GM21576 (cell line): ENCODE results near the gene MED17.
"Not testable (repeated sequence)": the region's sequence is repeated elsewhere in the genome, so short reads cannot be mapped to it uniquely, and the experiment has no call there.

Experiments
- ATAC-seq: cut with Tn5 transposase; IDR thresholded peaks from one replicate; pipeline ENCODE4 v1.9.1; 2021; ENCODE audit warnings: mild to moderate bottlenecking, moderate library complexity; ENCODE audit not compliant: unreplicated experiment

The MED17 gene, protein sequence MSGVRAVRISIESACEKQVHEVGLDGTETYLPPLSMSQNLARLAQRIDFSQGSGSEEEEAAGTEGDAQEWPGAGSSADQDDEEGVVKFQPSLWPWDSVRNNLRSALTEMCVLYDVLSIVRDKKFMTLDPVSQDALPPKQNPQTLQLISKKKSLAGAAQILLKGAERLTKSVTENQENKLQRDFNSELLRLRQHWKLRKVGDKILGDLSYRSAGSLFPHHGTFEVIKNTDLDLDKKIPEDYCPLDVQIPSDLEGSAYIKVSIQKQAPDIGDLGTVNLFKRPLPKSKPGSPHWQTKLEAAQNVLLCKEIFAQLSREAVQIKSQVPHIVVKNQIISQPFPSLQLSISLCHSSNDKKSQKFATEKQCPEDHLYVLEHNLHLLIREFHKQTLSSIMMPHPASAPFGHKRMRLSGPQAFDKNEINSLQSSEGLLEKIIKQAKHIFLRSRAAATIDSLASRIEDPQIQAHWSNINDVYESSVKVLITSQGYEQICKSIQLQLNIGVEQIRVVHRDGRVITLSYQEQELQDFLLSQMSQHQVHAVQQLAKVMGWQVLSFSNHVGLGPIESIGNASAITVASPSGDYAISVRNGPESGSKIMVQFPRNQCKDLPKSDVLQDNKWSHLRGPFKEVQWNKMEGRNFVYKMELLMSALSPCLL

DNA sequence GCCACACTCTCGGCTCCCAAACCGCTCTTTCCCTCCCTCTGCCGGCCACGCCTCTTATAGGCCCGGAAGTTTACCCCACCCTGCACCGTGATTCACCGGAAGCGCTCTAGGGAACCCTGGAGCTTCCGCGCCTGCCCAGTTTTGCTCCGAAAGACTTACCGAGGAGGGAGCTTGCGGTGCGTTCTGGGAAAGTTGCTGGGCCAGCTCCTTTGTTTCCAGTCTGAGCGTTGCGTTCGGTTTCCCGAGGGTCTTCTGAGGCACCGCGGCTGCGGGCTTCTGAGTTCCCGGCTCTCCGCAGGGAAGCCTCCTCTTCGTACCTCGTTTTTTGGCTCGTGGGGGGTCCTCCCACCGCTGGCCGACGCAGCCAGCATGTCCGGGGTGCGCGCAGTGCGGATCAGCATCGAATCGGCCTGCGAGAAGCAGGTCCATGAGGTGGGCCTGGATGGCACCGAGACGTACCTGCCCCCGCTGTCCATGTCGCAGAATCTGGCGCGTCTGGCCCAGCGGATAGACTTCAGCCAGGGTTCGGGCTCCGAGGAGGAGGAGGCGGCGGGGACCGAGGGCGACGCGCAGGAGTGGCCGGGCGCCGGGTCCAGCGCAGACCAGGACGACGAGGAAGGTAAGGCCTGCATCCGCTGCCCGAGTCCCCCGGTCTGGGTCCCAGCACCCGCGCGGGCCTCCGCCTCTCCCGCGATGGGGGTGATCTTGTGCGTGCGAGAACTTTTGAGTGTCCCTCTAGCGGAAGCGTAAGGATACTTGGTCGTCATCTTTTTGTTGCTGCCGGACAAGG lies at the start of gene MED17:
MED17 (plus strand) TSS at position 138 of the 790 bp plus-strand sequence; CDS start at position 370, 232 bp downstream.
- ATAC-seq = peak; percentile 97

DNA sequence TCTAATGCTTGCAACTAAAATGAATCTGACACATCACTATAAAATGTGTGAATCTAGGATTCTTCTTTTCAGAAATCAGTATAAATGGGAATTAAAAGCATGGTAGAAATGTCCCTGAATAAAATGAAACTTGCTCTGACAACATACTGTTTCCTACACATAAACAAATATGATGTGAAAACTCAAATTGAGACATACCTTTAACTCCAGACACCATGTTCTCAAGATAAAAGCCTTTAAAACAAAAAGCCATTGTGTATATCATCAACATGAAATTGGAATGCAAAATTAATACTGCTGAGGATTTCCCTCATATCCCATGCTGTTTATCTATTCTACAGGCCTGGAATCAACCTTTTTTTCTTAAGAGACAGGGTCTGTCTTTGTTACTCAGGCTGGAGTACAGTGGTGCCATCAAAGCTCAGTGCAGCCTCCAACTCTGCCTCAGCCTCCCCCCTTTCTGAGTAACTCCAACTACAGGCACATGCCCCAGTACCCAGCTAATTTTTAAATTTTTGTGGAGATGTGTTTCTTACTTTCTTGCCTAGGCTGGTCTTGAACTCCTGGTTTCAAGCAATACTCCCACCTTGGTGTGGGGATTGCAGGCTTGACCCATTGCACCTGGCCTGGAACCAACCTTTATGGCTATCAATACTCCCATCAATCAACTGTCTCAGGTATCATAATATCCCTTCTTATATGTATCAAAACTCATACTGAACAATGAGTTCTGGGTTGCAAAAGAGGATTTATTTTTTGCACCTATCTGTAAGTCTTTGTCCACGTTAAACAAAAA lies 49.5 kb upstream of the MED17 start:
- no peak for ATAC-seq

DNA sequence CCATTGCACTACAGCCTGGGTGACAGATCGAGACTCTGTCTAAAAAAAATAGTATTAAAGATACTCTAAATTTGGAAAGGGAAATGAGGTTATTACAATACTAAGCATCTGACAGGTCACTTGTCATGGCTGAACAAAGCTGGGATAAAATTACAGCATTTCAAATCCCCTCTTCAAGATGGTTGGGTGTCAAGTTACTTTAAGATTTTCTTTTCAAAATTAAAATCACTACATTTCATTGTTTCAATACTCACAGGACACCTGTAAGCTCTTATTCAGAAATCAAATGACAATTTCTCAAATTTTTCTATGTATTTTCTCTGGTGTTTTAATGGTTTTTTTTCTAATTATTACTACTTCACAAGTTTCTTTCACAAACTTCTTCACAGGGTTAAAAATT lies 48.5 kb upstream of the MED17 start:
- no peak for ATAC-seq

DNA sequence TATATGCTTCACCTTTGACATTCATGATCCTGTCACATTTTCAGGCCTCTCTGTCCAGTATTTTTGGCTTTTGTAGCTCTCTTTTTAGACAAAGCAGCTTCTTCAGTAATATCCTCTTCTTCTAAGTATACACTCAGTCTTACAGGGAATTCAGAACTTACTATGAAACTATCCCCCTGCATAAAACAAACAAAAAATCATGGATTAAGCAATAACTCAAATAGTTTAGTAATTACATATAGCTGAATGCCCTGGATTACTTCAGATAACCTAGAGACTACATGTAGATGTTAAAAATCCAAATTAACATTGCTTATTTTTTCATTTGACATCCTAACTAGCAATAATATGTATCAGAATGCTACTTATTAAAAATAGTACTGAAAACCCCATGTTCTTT lies 48.0 kb upstream of the MED17 start:
- no peak for ATAC-seq

DNA sequence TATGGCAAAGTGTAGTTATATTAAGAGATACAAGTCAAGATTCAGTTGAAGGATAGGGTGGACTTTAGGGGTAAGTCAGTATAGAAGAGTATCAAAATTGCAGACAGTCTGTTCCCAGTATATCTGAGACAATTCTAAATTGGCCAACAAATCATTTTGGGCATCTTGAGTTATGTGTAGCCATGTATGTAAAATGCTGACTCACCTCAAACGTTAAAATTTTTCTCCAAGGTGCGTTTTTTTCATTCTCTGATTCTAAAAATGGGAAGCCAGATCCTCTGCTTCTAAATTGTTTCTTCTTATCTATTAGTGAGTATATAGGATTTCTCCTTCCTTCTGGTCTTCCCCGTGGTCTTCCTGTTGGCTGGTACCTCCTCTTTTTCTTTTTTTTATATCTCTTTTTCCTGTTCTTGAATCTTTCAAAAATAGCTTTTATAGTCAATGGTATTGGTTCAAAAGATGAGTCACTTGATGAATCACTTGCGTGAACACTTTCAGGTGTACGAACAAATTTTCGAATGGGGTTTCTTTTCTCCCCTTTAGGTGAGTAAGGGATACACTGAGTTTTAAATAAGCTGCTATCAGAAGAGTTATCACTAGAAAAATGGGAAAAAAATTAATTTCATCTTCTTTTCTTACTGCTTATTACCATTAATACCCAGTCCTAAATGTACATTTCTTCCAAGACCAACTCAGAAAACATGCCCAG lies 46.0 kb upstream of the MED17 start:
- ATAC-seq = no peak

DNA sequence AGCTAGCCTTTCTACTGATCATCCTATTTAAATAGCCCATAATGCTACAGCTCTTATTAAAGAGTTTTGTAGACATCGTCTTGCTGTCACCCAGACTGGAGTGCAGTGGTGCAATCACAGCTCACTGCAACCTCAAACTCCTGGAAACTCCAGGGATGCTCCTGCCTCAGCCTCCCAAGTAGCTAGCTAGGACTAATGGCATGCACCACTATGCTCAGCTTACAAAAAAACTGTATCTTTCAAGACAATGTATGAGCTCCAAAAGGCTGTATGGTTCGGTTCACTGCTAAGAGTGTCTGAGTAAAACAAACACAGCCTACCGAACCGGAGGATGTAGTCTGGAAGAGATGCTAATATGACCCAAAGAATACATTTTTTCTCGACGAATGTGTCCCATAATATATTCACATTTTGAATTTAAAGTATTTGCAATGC lies 45.4 kb upstream of the MED17 start:
- no peak for ATAC-seq

DNA sequence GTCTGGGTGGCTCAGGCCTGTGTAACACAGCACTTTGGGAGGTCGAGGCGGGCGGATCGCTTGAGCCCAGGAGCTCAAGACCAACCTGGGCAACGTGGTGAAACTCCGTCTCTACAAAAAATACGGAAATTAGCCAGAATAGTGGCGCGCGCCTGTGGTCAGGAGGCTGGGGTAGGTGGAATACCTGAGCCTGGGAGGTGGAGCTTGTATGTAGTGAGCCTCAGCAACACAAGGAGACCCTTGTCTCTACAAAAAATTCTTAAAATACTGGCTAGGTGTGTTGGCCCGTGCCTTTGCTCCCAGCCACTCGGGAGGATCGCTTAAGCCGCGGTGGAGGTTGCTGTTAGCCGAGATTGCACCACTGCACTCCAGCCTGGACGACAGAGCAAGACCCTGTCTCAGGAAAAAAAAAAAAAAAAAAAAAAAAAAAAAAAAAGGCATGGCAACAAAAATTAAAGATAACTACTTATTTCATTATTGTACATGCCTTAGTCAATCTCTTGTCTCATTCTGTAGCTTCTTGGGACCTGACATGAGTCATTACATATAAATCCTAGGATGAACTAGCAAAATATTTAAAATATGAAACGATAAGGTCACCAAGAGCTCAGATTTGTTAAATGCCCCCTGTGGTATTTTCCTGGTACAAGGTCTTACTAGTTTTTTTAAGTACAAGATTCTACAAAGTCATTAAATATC lies 43.9 kb upstream of the MED17 start:
- no peak for ATAC-seq

DNA sequence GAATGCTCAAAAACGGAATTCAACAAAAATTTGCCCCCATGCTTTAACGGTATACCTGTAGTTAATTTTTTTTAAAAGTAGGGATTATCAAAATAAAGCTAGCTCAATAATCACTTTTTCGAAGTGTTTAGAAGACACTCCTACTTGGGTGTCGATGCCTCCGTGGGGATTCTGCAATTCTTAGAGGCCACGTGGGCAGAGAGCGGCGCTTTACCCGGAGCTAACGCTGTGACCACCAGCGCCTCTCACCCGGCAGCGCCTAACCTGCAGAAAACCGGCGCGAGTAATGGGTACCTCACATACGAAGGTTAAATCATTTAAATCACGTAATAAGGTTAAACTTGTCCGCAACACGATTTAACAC lies 43.4 kb upstream of the MED17 start:
- peak; percentile 28 for ATAC-seq

DNA sequence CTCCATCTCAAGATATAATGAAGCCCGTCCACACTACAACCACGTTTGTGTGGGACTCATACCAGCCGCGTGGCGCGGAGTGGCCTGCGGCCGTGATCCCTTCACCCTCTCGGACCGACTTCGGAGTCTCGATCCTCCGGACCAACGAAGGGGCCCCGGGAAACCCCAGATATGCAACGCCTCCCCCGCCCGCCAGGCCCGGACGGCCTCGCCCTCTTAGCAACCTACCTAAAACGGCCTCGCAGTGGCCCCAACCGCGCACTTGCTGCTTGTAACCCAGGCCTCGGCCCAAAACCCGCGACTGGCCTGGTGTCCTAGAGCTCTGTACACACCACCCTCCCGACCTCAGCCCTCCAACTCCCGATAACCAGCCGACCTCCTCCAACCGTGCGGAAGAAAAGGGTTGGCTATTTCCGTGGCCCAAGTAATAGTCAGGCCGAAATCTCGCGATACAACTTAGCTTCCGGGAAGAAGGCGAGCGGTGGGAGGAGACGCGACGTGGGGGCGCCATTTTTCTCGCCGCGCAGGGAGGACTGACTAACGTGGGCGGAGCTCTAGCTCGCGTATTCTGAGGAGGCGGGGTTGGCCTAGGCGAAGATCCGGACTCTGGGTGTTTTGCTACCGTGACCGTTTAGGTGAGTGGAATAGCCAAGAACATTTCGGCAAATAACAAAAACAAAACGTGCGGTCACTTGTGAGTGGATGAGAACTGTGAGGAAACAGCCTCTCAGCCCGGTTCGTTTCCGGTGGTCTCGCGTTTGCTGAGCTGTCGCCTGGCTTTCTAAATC lies 42.8 kb upstream of the MED17 start, which contains the start of the genes C11orf54 and TAF1D:
C11orf54 (plus strand) TSS at position 579 of the 788 bp plus-strand sequence. CDS start 5,722 bp downstream, outside the sequence.
TAF1D (minus strand) TSS at position 402 of the 788 bp plus-strand sequence. CDS start 2,191 bp downstream, outside the sequence.
- peak; percentile 83 for ATAC-seq

DNA sequence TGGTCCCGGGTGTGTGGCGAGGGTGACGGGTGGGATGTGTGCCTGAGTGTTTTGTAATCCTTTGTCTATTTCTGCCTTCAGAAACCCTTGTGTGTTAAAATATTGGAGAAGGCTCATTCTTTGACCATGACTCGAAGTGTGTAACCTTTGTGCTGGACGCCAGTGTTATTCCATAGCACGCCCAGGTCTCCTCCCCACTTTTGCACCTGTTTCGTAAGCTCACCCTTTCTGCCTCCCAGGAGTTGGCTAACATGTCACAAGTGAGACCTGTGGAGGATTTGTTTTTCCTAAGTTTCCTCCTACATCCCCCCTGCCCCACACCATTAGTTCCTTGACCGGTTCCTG lies 42.2 kb upstream of the MED17 start:
- ATAC-seq = peak; percentile 7

DNA sequence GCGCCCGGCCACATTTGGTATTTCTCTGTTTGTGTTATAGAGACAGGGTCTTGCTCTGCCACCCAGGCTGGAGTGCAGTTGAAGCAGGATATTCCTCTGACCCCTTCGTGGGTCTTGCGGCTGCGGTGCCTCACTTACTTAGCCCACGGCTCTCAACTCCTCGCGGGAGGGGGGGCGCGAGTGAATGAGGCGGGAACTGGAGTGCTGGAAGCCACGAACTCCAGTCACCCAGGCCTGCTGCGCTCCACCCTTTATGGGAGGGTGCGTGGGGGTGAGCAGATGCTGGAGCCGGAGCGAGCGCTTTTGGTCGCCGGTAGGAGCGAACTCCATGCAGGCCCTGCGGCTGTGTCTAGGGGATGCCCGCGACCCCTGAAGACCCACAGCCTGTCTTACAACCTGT lies 40.8 kb upstream of the MED17 start:
- no peak for ATAC-seq

DNA sequence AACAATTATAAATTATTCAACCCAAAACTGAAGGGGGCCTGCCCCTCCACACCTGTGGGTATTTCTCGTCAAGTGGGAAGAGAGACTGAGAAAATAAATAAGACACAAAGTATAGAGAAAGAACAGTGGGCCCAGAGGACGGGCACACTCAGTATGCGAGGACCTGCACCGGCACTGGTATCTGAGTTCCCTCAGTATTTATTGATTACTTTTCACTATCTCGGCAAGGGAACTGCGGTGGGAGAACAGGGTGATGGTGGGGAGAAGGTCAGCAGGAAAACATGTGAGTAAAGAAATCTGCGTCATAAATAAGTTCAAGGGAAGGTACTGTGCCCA lies 39.4 kb upstream of the MED17 start:
- no peak for ATAC-seq

DNA sequence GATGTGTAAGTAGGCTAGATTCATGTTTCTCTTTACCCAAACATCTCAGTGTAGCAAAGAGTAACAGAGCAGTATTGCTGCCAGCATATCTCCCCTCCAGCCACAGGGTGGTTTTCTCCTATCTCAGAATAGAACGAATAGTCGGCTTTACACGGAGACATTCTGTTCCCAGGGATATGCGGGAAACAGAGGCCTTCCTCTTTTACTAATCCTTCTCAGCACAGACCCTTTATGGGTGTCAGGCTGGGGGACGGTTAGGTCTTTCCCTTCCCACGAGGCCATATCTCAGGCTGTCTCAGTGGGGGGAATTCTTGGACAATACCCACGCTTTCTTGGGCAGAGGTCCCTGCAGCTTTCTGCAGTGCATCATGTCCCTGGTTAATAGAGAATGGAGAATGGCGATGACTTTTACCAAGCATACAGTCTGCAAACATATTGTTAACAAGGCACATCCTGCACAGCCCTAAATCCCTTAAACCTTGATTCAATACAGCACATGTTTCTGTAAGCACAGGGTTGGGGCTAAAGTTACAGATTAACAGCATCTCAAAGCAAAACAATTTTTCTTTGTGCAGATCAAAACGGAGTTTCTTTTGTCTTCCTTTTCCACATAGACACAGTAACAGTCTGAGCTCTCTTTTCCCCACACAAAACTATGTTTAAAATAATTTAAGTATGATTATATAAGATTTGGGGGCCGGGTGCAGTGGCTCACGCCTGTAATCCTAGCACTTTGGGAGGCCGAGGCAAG lies 38.9 kb upstream of the MED17 start:
- not testable (repeated sequence) for ATAC-seq

DNA sequence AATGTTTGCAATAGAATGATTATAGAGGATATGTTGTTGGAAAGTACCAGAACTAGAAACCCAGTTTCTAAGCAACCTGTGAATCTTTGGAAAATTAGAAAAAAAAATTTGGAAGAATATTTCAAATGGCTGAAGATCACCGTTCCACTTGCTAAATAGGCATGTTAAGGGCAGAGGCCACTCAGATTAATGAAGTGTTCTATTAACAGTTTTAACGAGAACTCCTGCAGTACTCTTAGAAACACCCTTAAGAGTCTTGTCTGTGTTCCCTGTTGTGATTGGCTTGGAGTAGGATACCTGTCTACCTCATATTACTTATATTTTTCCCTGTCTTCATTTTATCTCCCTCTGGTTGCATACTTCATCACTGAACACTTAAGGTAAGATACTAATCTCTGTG lies 38.0 kb upstream of the MED17 start:
- ATAC-seq = no peak

DNA sequence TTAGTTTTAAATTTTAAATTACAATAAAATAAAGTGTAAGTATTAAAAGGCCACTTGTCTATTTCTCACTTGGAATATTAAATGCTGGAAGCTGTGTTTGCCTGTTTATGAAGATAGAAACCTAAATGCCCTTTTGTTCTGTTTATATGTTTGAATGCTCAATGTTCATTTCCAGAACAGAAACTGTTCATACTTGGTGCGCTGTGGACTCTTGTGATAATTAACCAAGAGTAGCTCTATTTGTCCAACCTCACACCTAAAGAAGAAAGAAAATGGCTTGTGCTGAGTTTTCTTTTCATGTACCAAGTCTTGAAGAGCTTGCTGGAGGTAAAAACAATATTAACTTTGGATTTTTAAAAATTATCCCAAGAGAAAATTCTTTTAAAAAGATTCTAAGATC lies 37.0 kb upstream of the MED17 start:
- peak; percentile 71 for ATAC-seq

DNA sequence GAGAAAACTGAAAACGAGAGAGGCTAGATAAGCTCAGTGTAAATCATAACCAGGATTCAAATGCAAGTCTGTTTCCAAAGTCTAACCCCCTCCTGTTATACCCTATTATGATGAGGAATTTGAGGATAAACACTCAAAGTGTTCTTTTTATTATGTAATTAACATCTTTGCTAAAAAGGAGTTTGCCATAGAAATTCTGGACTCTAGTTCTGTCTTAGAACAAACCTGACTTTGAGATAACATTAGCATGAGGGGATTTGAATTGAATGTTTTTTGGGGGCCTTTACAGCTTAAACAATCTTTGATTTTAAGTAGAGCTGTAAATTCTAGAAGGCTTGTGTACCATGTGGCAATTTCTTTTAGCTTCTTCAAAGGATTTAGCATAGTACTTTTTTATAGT lies 33.1 kb upstream of the MED17 start:
- ATAC-seq = no peak

DNA sequence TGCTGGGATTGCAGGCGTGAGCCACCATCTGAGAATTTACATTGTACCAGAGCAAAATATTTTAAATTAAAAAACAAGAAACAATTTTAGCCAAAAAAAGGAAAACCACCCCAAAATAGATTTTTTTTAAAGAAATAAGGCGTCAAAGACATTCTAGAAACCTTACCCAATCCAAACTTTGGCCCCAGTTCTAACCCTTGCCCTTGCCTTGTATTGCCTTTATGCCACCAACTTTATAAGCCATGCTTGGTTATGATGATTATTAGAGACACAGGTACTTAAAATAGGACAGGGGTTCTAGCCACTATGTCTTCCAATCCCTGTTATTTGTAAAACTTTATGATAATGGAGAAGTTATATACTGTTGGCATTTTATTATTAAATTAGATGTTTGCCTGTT lies 30.8 kb upstream of the MED17 start:
- ATAC-seq = no peak

DNA sequence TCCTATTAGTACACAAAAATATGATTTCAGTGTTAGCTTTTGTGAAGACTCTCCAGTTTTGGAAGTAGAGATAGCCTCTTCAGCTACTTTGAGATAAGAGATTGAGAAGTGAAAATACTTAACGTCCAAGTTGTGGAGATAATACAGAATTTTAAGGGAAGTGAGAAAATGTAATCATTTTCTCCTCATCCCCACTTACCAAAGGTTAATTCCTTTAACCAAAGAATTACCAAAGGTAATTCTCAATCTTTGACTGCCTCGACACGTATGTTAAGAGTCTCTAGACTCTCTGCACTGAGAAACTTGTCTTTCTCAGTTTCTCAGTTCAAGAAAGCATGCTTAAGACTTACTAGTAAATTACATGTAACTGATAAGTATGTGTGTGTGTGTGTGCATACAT lies 27.3 kb upstream of the MED17 start:
- ATAC-seq = no peak
